ENCODE data around the gene NCS1. TPM values are rescaled to one million over a fixed set of nuclear protein-coding genes. Genes with fewer than 3 reads are reported as not detected.

Gene NCS1
- total and polyA plus RNA-seq, 2 of the 8 experiments (the other 6 are each of a cell fraction or from before 2014, with no cell fraction given): 34.7 to 47.6 TPM

DNA sequence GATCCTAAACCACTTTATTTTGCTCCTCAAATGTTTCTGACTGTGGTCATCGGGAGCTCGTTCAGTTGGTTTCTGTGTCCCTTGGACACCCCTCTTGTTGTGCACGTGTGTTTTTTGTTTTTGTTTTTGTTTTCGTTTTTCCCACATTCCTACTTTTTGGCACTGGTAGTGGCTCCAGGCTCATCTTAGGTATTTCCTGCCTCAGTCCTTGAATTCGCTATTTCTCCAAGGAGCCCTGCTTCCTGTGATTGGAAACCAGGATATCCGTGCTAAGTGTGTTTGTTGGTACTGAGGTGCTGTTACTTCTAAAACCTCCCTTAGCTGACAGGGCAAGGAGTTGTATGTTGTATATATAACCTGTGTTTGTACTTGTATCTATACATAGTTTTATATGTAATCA, 99.3 kb downstream of the NCS1 start (continued):
- TF ChIP-seq HDAC2 (IDR thresholded peaks at IDR 0.05; ENCODE audit: borderline replicate concordance in 1 of 2, low read depth in 2 of 2, low read length in 2 of 2) (no peak), TCF12 (IDR thresholded peaks at IDR 0.05; ENCODE audit: low read depth, low read length) (no peak), CEBPB (IDR thresholded peaks at IDR 0.05; ENCODE audit: low read depth, low read length) (no peak), BACH1 (IDR thresholded peaks at IDR 0.05; ENCODE audit: low read length) (no peak), JUND (IDR thresholded peaks at IDR 0.05; ENCODE audit: low read length) (no peak), ASH2L (IDR thresholded peaks at IDR 0.05; ENCODE audit: low read length) (no peak), RAD21 (IDR thresholded peaks at IDR 0.05 in 1 of 2, conservative IDR thresholded peaks at IDR 0.05 in 1 of 2; ENCODE audit: low read depth in 2 of 2, low read length in 2 of 2) (no peak)

Measured in H1 (cell line).